Neural cell (in vitro differentiated cells): ENCODE measurements around the gene KCNJ5. TPM values are rescaled to one million over a fixed set of nuclear protein-coding genes. Genes with fewer than 3 reads are reported as not detected.

Source experiments
- H2AFZ ChIP-seq: fragments of 200-600, 300-800 bp; sonication (generic), shearing (Covaris generic); 2 replicates; pipeline ENCODE4 v1.6.0; 2014; ENCODE audit warnings: low read depth, mild to moderate bottlenecking, antibody characterized with exemption, low read length, moderate library complexity
- H3F3A ChIP-seq: fragments of 200-600 bp; shearing (Covaris generic); 2 replicates; pipeline ENCODE4 v1.6.1; 2016; ENCODE audit warnings: mild to moderate bottlenecking, moderate library complexity, mixed read lengths, antibody characterized with exemption, low read length; ENCODE audit not compliant: insufficient read depth, poor library complexity, severe bottlenecking
- H3K27ac ChIP-seq: fragments of 200-600, 300-800 bp; sonication (generic), shearing (Covaris generic); 2 replicates; pipeline ENCODE4 v1.5.1; 2014; ENCODE audit warnings: mild to moderate bottlenecking, low read length, moderate library complexity
- H3K27me3 ChIP-seq: fragments of 300-800, 200-600 bp; sonication (generic), shearing (Covaris generic); 2 replicates; pipeline ENCODE4 v1.6.0; 2014; ENCODE audit warnings: mild to moderate bottlenecking, low read depth, low read length, moderate library complexity; ENCODE audit not compliant: insufficient read depth
- H3K36me3 ChIP-seq: fragments of 300-800, 200-600 bp; sonication (generic), shearing (Covaris generic); 2 replicates; pipeline ENCODE4 v1.5.1; 2014; ENCODE audit warnings: mild to moderate bottlenecking, antibody characterized with exemption, low read length, moderate library complexity; ENCODE audit not compliant: insufficient read depth
- H3K4me2 ChIP-seq: fragments of 300-800, 200-600 bp; sonication (generic), shearing (Covaris generic); 2 replicates; pipeline ENCODE4 v1.6.0; 2014; ENCODE audit warnings: mild to moderate bottlenecking, low read length
- H3K4me3 ChIP-seq: fragments of 300-800, 200-600 bp; sonication (generic), shearing (Covaris generic); 2 replicates; pipeline ENCODE4 v1.5.1; 2014; ENCODE audit warnings: mild to moderate bottlenecking, low read length, moderate library complexity
- H3K79me2 ChIP-seq: fragments of 200-600 bp; shearing (Covaris generic); replicated peaks from 2 replicates; pipeline ENCODE4 v1.6.0; 2014; ENCODE audit warnings: mild to moderate bottlenecking, low read length, moderate library complexity; ENCODE audit not compliant: insufficient read depth
- H3K9ac ChIP-seq: fragments of 300-800, 200-600 bp; sonication (generic), shearing (Covaris generic); 2 replicates; pipeline ENCODE4 v1.6.1; 2016; ENCODE audit warnings: mild to moderate bottlenecking, low read length, mixed read lengths
- H3K9me2 ChIP-seq: fragments of 200-600 bp; shearing (Covaris generic); 2 replicates; pipeline ENCODE4 v1.6.1; 2016; ENCODE audit warnings: mild to moderate bottlenecking, low read length, mixed read lengths; ENCODE audit not compliant: insufficient read depth
- H3K9me3 ChIP-seq: fragments of 200-600, 300-800 bp; sonication (generic), shearing (Covaris generic); 2 replicates; pipeline ENCODE4 v1.6.1; 2016; ENCODE audit warnings: mild to moderate bottlenecking, mixed run types, low read length, moderate library complexity, mixed read lengths
- H4K20me1 ChIP-seq: fragments of 200-600 bp; shearing (Covaris generic); 2 replicates; pipeline ENCODE4 v1.6.1; 2016; ENCODE audit warnings: mild to moderate bottlenecking, mixed run types; ENCODE audit not compliant: insufficient read depth
- EP300 ChIP-seq: fragments of 450-650 bp; conservative IDR thresholded peaks from 2 replicates; pipeline ENCODE4 v1.6.1; 2014; ENCODE audit warnings: antibody characterized with exemption, mild to moderate bottlenecking, moderate library complexity; ENCODE audit not compliant: poor library complexity, severe bottlenecking
- EZH2 ChIP-seq: fragments of 200-600, 300-800 bp; shearing (Covaris generic), sonication (generic); IDR thresholded peaks from 2 replicates; pipeline ENCODE4 v1.6.1; 2014; ENCODE audit warnings: antibody characterized with exemption, low read length, borderline replicate concordance, mild to moderate bottlenecking; ENCODE audit not compliant: insufficient read depth, poor library complexity, severe bottlenecking
- MXI1 ChIP-seq: fragments of 450-650 bp; conservative IDR thresholded peaks from 2 replicates; pipeline ENCODE4 v1.6.1; 2014; ENCODE audit warnings: antibody characterized with exemption, mild to moderate bottlenecking; ENCODE audit not compliant: poor library complexity, severe bottlenecking
- POLR2AphosphoS5 ChIP-seq: IDR thresholded peaks from 2 replicates; pipeline ENCODE4 v1.6.1; 2012
- RAD21 ChIP-seq: fragments of 450-650 bp; conservative IDR thresholded peaks from 2 replicates; pipeline ENCODE4 v1.6.1; 2014; ENCODE audit warnings: antibody characterized with exemption, mild to moderate bottlenecking, moderate library complexity
- REST ChIP-seq: IDR thresholded peaks from 2 replicates; pipeline ENCODE4 v1.6.1; 2012; ENCODE audit warnings: borderline replicate concordance
- SMC3 ChIP-seq: fragments of 450-650 bp; conservative IDR thresholded peaks from 2 replicates; pipeline ENCODE4 v1.6.1; 2014; ENCODE audit warnings: antibody characterized with exemption, mild to moderate bottlenecking, moderate library complexity; ENCODE audit not compliant: poor library complexity
- TAF1 ChIP-seq: IDR thresholded peaks from 2 replicates; pipeline ENCODE4 v1.6.1; 2012; ENCODE audit warnings: low read depth
- polyA plus RNA-seq: library from polyadenylated mRNA; depleted of rRNA; stranded (reverse); fragments of >200 nt; gene quantifications from 2 replicates; pipeline ENCODE4 v1.2.3, GENCODE V29; 2014
- TF ChIP-seq, protein P1 (sequence below): fragments of 450-650 bp; IDR thresholded peaks from 2 replicates; pipeline ENCODE4 v1.5.1; 2014; ENCODE audit warnings: antibody characterized with exemption, mild to moderate bottlenecking, moderate library complexity; ENCODE audit not compliant: poor library complexity, severe bottlenecking

KCNJ5 gene
- polyA plus RNA-seq, 1 donor from 2014 or later, result 1.1 TPM

- H3K9ac ChIP-seq, result no peak overlapping the region
- no peak overlapping the region for H3K4me2 ChIP-seq
- no peak overlapping the region for H2AFZ ChIP-seq
- H3K27ac ChIP-seq, result no peak overlapping the region
- no peaks in the 10 kb centered on the region for H3K9me3 ChIP-seq
- H3K36me3 ChIP-seq, result no peaks in the 10 kb centered on the region
- H3K4me3 ChIP-seq, result no peak overlapping the region
- no peaks in the 10 kb centered on the region for H3K9me2 ChIP-seq
- H3F3A ChIP-seq, result no peaks in the 10 kb centered on the region
- H3K79me2 ChIP-seq, result no peaks in the 10 kb centered on the region
- TF ChIP-seq EP300, result no peak
- no peak for TF ChIP-seq EZH2
- no peak for TF ChIP-seq REST
- no peak for TF ChIP-seq MXI1
- no peak for TF ChIP-seq SMC3
- no peak for TF ChIP-seq TAF1
- TF ChIP-seq, protein P1, sequence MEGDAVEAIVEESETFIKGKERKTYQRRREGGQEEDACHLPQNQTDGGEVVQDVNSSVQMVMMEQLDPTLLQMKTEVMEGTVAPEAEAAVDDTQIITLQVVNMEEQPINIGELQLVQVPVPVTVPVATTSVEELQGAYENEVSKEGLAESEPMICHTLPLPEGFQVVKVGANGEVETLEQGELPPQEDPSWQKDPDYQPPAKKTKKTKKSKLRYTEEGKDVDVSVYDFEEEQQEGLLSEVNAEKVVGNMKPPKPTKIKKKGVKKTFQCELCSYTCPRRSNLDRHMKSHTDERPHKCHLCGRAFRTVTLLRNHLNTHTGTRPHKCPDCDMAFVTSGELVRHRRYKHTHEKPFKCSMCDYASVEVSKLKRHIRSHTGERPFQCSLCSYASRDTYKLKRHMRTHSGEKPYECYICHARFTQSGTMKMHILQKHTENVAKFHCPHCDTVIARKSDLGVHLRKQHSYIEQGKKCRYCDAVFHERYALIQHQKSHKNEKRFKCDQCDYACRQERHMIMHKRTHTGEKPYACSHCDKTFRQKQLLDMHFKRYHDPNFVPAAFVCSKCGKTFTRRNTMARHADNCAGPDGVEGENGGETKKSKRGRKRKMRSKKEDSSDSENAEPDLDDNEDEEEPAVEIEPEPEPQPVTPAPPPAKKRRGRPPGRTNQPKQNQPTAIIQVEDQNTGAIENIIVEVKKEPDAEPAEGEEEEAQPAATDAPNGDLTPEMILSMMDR, result no peak
- TF ChIP-seq RAD21, result no peak
- no peak for TF ChIP-seq POLR2AphosphoS5
- no peaks in the 10 kb centered on the region for H3K27me3 ChIP-seq
- H4K20me1 ChIP-seq, result no peaks in the 10 kb centered on the region
Measured at GRCh38 chr11:128878455-128878854, 12.7 kb upstream of the KCNJ5 start.

DNA sequence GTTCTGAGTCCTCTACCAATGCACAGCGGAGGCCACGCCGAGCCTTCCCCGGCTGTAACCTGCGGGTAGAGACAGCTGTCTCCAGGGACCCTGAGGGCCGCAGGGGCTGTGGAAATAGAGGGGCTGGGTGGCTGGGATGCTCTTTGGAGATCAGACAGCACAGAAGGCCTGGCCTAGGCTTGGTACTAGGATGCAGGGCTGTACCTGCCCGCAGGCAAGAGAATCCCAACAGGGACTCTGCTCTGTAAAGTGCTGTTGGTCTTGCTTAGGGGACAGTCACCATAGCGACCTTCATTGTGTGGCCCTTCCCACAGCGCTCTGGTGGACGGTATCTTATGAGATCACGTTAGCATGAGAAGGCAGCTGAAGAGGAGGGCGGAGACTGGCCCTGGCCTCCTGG, 11.3 kb upstream of the KCNJ5 start:
- TF ChIP-seq POLR2AphosphoS5, result no peak
- TF ChIP-seq RAD21, result no peak
- no peak for TF ChIP-seq REST
- TF ChIP-seq, protein P1, result no peak
- H3K9me3 ChIP-seq, result no peaks in the 10 kb centered on the region
- no peaks in the 10 kb centered on the region for H3K27me3 ChIP-seq
- H3K9ac ChIP-seq, result no peak overlapping the region
- no peaks in the 10 kb centered on the region for H3K79me2 ChIP-seq
- no peaks in the 10 kb centered on the region for H4K20me1 ChIP-seq
- no peaks in the 10 kb centered on the region for H3K9me2 ChIP-seq
- H3K4me2 ChIP-seq, result no peak overlapping the region
- no peaks in the 10 kb centered on the region for H3F3A ChIP-seq
- H3K4me3 ChIP-seq, result no peak overlapping the region
- no peak overlapping the region for H3K27ac ChIP-seq
- H2AFZ ChIP-seq, result no peak overlapping the region
- H3K36me3 ChIP-seq, result no peaks in the 10 kb centered on the region
